Kidney (tissue), 14 donors: Measurements from ENCODE around the gene ATF7. TPM values are rescaled to one million over a fixed set of nuclear protein-coding genes. Genes with fewer than 3 reads are reported as not detected.

ENCODE experiments used
- DNase-seq, 5 donors: peaks; one replicate each; pipeline ENCODE4 v3.0.0-alpha.2; 2013 to 2020
- FAIRE-seq: peaks from 2 replicates; lab custom pipeline; 2012; peaks lifted over from hg19 to GRCh38; lab: Jason Lieb, UNC
- H3K27ac ChIP-seq, 2 donors: one replicate each; pipeline ENCODE4 v1.7.0; 2013; ENCODE audit warnings: low read depth in 2 of 2, low read length in 2 of 2, inconsistent platforms in 1 of 2
- H3K27me3 ChIP-seq: one replicate; pipeline ENCODE4 v1.7.1; 2013; ENCODE audit warnings: low read length, inconsistent platforms; ENCODE audit not compliant: control insufficient read depth, insufficient read depth
- H3K36me3 ChIP-seq, 3 donors: one replicate each; pipeline versions ENCODE4 v1.7.0 to v1.7.1; 2013; ENCODE audit warnings: low read length in 3 of 3, control low read depth in 1 of 3, inconsistent platforms in 1 of 3; ENCODE audit not compliant: insufficient read depth in 3 of 3, control insufficient read depth in 2 of 3
- H3K4me1 ChIP-seq, 3 donors: one replicate each; pipeline versions ENCODE4 v1.7.0 to v1.7.1; 2013; ENCODE audit warnings: low read length in 3 of 3, inconsistent platforms in 1 of 3, low read depth in 1 of 3; ENCODE audit not compliant: control insufficient read depth in 2 of 3, insufficient read depth in 2 of 3
- H3K4me3 ChIP-seq, 3 donors: one replicate each; pipeline versions ENCODE4 v1.7.0 to v1.8.1; 2013; ENCODE audit warnings: low read length in 3 of 3, control low read depth in 1 of 3, inconsistent platforms in 1 of 3
- H3K9ac ChIP-seq, 3 donors: one replicate each; pipeline versions ENCODE4 v1.7.0 to v1.7.1; 2013; ENCODE audit warnings: low read length in 3 of 3, control low read depth in 1 of 3, inconsistent platforms in 1 of 3
- H3K9me3 ChIP-seq, 3 donors: one replicate each; pipeline versions ENCODE4 v1.7.0 to v1.7.1; 2013; ENCODE audit warnings: low read length in 3 of 3, control low read depth in 1 of 3, inconsistent platforms in 1 of 3; ENCODE audit not compliant: control insufficient read depth in 2 of 3, insufficient read depth in 1 of 3
- intact Hi-C: fragments of 100-400 bp; cut with DNase I; formaldehyde crosslinking; loops from one replicate; pipeline ENCODE4 v1.11.1; 2022
- polyA plus RNA-seq: library from polyadenylated mRNA; stranded (reverse); fragments of 350-450 nt; fragmentation: Illumina TruSeq; extraction: RNeasy Lipid Tissue Mini Kit (QIAGEN cat#74804); gene quantifications from one replicate; pipeline ENCODE4 v1.2.3, GENCODE V29; 2014; ENCODE audit warnings: low read depth, low replicate concordance; ENCODE audit not compliant: insufficient read depth
- total RNA-seq: library from RNA; stranded (reverse); fragmentation: NEBNext Ultra II Directional; extraction: Animal tissue kit (Norgen Biotek cat#: 25700); gene quantifications from one replicate; pipeline ENCODE4 v1.2.1, GENCODE V29; 2021
- TF ChIP-seq, protein P1 (sequence below): IDR thresholded peaks from 3 replicates; pipeline ENCODE4 v1.5.1; 2012; ENCODE audit warnings: mild to moderate bottlenecking, moderate library complexity, borderline replicate concordance; ENCODE audit not compliant: insufficient read depth; ENCODE audit errors: extremely low read depth
- donor health status: control.
- donor health status: control.
- donor health status: control.
- donor health status: control.
- donor health status: control.
- donor health status: DM: yes; HTN: yes; CAD: no.
- donor health status: Normal renal cell carcinoma (clear cell type).

The ATF7 gene
- total and polyA plus RNA-seq, 2 donors from 2014 or later = 16.2 to 54.7 TPM

DNA sequence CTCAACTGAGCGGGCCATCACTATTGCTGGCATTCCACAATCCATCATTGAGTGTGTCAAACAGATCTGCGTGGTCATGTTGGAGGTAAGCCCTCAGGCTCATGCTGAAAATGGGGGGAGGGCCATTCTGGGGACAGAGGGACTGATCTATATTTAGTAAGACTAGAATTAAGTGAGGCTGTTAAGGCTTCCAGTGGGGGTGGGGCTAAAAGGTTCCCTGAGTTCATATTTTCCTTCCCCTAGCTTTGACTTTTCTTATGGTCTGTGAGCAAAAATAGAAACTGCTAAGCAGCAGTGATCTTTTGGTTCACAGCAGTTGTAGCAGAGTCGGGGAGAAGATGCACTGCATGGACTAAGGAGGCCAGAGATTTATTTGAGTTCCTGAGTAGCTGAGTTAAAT is 165.1 kb downstream of the ATF7 start:
- TF ChIP-seq, protein P1, sequence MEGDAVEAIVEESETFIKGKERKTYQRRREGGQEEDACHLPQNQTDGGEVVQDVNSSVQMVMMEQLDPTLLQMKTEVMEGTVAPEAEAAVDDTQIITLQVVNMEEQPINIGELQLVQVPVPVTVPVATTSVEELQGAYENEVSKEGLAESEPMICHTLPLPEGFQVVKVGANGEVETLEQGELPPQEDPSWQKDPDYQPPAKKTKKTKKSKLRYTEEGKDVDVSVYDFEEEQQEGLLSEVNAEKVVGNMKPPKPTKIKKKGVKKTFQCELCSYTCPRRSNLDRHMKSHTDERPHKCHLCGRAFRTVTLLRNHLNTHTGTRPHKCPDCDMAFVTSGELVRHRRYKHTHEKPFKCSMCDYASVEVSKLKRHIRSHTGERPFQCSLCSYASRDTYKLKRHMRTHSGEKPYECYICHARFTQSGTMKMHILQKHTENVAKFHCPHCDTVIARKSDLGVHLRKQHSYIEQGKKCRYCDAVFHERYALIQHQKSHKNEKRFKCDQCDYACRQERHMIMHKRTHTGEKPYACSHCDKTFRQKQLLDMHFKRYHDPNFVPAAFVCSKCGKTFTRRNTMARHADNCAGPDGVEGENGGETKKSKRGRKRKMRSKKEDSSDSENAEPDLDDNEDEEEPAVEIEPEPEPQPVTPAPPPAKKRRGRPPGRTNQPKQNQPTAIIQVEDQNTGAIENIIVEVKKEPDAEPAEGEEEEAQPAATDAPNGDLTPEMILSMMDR = no peak
- Histone ChIP-seq H3K27ac (no peak overlapping the region), H3K4me1 (peaks cover 0 to 23% (median 9%) of the 10 kb centered on the region in 3 donors), H3K9ac (no peak overlapping the region), H3K9me3 (no peaks in the 10 kb centered on the region), H3K36me3 (peaks cover 39 to 97% (median 72%) of the 10 kb centered on the region in 3 donors), H3K27me3 (no peaks in the 10 kb centered on the region), H3K4me3 (no peak overlapping the region)
- DNase-seq (peak in 1 of 5 donors; percentile 13), FAIRE-seq (no peak)
- intact Hi-C loops = no loop called here

DNA sequence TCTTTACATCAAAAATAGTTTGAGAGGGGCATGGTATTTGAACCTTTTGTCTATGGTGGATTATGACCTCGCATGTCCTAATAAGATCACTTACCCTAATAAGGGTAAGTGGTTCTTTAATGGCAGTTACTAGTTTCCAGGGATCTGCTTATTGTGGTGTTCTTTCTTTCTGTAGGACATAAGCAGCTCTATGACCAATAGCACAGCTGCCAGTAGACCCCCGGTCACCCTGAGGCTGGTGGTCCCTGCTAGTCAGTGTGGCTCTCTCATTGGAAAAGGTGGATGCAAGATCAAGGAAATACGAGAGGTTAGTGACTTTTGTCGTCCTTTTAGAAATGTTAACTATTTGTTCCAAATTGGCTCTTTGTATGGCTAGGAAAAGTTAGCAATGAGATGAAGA is 167.1 kb downstream of the ATF7 start:
- DNase-seq (no peak), FAIRE-seq (no peak)
- TF ChIP-seq, protein P1 = no peak
- Histone ChIP-seq H3K9ac (no peak overlapping the region), H3K4me1 (peaks cover 2 to 23% (median 18%) of the 10 kb centered on the region in 3 donors), H3K36me3 (peaks cover 44 to 93% (median 73%) of the 10 kb centered on the region in 3 donors), H3K27ac (no peak overlapping the region), H3K4me3 (no peak overlapping the region), H3K27me3 (no peaks in the 10 kb centered on the region), H3K9me3 (no peaks in the 10 kb centered on the region)
- intact Hi-C loops = no loop called here

Other genes starting within 250 kb of the ATF7 start
- 126 TPM for gene SP1, start 246.2 kb downstream of the ATF7 start, total RNA-seq
- 15.1 TPM for gene SP1, start 246.2 kb downstream of the ATF7 start, polyA plus RNA-seq
- gene AMHR2, start 202.5 kb downstream of the ATF7 start, total RNA-seq = not detected
- gene AMHR2, start 202.5 kb downstream of the ATF7 start, polyA plus RNA-seq = not detected
- gene PRR13, start 184.6 kb downstream of the ATF7 start, total RNA-seq = 226 TPM
- gene PRR13, start 184.6 kb downstream of the ATF7 start, polyA plus RNA-seq = 889 TPM
- 732 TPM for gene PCBP2, start 174.3 kb downstream of the ATF7 start, total RNA-seq
- gene PCBP2, start 174.3 kb downstream of the ATF7 start, polyA plus RNA-seq = 597 TPM
- 21.8 TPM for gene MAP3K12, start 126.9 kb downstream of the ATF7 start, total RNA-seq
- gene MAP3K12, start 126.9 kb downstream of the ATF7 start, polyA plus RNA-seq = 15.2 TPM
- gene TARBP2, start 125.1 kb downstream of the ATF7 start, total RNA-seq = 32.5 TPM
- gene TARBP2, start 125.1 kb downstream of the ATF7 start, polyA plus RNA-seq = 36.3 TPM
- not detected for gene NPFF, start 118.9 kb downstream of the ATF7 start, total RNA-seq
- 1.3 TPM for gene NPFF, start 118.9 kb downstream of the ATF7 start, polyA plus RNA-seq
- gene ATP5MC2, start 49.7 kb upstream of the ATF7 start, total RNA-seq = 271 TPM
- 939 TPM for gene ATP5MC2, start 49.7 kb upstream of the ATF7 start, polyA plus RNA-seq
- 109 TPM for gene CALCOCO1, start 101.1 kb upstream of the ATF7 start, total RNA-seq
- gene CALCOCO1, start 101.1 kb upstream of the ATF7 start, polyA plus RNA-seq = 82.2 TPM
- gene CISTR, start 125.6 kb upstream of the ATF7 start, total RNA-seq = not detected
- not detected for gene CISTR, start 125.6 kb upstream of the ATF7 start, polyA plus RNA-seq